AG10803 (cell line): ENCODE data around the gene SMYD5.

ENCODE experiments used
- DNase-seq: peaks from one replicate; pipeline ENCODE4 v3.0.0; 2010; ENCODE audit warnings: low read depth
- H3K4me3 ChIP-seq: 2 replicates; pipeline ENCODE4 v1.5.1; 2011; ENCODE audit warnings: mild to moderate bottlenecking, low read length, control low read depth
- TF ChIP-seq, protein P1 (sequence below): conservative IDR thresholded peaks from 2 replicates; pipeline ENCODE4 v1.5.1; 2011; ENCODE audit warnings: mild to moderate bottlenecking, low read length, control low read depth, inconsistent platforms

SMYD5 gene

DNA sequence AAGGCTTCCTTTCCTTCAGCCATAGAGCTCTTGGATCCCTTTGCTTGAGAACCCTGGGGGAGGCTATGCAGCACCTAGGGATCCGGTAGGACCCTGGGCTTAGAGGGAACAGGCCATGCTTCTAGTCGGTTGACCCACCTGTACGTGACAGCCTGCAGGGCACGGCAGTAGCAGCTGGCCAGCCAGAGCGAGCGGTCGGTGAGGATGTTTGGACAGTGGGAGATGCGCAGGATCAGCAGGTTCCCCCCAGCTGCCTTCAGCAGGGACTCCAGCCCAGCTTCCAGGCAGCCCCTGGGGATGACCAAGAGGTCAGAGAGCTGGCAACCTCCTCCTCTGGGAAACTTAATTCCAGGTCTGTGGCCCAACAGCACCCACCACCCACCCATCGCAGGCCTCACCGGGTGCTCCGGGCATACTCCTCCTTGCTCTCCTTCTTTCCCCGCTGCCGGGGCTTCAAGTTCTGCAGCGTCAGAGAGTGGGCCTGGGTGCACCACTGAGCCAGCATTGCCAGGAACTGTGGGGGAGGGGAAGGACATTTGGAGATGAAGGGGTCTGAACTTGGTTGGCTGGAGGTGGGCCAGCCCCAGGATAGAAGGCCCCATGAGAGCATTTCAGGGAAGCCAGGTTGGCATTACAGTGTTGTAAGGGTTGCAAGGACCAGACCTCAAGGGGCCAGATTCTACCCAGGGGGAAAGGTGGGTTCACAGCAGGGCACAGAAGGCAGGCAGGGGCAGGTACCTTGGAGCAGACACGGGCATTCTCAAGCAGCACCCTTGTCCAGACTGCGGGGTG lies 49.7 kb downstream of the SMYD5 start:
- no peak overlapping the region for H3K4me3 ChIP-seq
- no peak for DNase-seq
- TF ChIP-seq, protein P1, sequence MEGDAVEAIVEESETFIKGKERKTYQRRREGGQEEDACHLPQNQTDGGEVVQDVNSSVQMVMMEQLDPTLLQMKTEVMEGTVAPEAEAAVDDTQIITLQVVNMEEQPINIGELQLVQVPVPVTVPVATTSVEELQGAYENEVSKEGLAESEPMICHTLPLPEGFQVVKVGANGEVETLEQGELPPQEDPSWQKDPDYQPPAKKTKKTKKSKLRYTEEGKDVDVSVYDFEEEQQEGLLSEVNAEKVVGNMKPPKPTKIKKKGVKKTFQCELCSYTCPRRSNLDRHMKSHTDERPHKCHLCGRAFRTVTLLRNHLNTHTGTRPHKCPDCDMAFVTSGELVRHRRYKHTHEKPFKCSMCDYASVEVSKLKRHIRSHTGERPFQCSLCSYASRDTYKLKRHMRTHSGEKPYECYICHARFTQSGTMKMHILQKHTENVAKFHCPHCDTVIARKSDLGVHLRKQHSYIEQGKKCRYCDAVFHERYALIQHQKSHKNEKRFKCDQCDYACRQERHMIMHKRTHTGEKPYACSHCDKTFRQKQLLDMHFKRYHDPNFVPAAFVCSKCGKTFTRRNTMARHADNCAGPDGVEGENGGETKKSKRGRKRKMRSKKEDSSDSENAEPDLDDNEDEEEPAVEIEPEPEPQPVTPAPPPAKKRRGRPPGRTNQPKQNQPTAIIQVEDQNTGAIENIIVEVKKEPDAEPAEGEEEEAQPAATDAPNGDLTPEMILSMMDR: no peak

DNA sequence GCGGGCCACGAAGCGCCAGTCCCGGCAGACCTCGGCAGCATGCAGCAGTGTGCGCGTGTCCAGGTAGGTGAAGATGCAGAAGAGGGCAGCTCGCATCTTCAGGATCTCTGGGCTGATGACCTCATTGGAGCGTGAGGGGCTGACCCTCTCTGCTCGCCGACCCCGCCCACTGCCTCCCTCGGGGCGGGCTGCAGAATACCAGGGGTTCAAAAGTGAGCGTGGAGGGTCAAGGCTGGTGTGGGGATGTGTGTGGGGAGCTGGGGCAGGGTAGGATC lies 50.2 kb downstream of the SMYD5 start:
- TF ChIP-seq, protein P1: no peak
- no peak overlapping the region for H3K4me3 ChIP-seq
- no peak for DNase-seq

DNA sequence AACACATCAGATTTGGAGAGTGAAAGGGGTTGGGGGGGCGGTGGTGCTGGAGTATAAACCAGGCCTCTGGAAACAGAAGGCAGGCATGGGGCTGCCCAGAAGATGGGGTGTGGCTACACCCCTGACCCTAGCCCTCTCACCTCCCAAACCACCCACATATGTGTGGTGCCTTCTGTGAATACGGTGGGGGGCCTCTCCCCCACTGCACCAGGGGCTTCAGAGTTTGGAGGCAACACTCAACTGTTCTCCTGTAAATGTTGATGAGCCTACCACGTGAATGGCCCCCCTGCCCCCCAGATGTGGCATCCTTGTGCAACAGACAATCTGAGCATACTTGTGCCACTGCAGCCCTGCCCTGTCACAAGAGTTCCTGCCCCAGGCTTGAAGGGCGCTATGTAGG lies 50.7 kb downstream of the SMYD5 start:
- TF ChIP-seq, protein P1: no peak
- no peak for DNase-seq
- H3K4me3 ChIP-seq: no peak overlapping the region

DNA sequence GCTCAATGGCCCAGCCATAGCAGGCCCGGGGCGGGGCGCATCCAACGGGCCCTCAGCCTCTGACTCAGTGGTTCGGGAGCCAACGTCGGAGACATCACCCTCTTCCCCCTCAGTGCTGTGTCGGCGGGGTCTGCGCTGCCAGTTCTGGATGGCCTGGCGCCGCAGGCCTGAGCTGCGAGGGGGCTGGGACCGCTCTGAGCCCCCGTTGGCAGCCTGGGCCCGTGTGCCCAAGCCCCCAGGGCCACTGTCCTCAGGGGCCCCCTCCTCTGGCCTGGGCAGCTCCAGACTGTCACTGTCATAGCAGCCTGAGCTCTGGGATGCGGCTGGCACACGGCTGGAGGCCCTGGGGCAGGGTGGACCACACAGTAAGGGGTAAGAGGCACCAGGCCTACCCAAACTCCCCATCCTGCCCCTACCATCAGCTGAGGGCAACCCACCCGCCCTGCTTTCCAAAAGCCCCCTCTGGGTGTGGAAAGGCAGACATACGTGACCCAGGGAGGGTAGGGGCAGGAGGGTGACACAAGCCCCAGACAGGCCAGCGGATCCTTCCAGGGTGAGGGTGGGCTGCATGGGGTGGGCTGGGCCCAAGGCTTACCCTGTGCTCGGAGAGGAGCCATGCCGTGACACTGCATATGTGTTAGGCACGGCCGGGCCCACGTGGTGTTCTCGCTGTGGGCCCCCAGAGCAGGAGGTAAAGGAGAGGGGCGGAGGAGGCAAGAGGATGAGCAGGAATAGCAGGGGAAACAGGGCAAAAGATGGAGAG lies 51.4 kb downstream of the SMYD5 start:
- TF ChIP-seq, protein P1: no peak
- DNase-seq: no peak
- H3K4me3 ChIP-seq: no peak overlapping the region

DNA sequence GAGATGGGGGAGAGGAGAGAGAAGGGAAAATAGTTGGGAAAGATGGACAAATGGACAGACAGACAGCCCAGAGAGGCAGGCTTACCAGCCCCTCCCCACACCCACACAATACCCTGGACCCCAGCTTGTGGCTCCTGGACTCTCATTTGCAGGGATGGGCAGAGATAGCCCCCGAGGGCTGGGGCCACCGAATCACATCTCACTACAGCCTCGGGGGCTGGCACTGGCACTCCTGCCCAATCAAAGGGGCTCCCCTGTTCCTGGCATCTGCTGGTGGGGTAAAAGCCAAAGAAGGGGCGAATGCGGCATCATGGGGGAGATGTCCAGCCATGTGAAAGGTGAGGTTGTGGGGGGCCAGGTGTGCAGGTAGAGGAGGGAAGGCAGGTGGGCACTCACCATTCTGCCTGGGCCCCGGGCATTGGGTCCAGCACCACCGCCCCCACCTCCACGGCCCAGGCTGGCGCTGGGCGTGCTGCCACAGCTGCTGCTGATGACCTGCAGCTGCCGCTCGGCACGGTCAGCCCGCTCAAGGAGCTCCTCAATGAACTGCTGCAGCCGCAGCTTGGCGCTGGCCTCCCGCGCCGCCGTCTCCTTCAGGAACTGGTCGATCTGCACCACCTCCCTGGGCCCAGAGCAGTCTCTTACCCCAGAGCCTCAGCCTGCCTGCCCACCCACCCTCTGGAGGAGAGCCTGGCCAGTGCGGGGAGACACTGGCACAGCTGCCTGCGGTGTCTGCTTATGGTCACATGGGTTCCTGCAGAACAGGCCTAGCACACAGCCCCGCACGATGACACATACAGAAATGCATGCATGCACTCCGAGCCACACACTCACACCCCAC lies 52.2 kb downstream of the SMYD5 start:
- no peak for DNase-seq
- TF ChIP-seq, protein P1: no peak
- no peak overlapping the region for H3K4me3 ChIP-seq

DNA sequence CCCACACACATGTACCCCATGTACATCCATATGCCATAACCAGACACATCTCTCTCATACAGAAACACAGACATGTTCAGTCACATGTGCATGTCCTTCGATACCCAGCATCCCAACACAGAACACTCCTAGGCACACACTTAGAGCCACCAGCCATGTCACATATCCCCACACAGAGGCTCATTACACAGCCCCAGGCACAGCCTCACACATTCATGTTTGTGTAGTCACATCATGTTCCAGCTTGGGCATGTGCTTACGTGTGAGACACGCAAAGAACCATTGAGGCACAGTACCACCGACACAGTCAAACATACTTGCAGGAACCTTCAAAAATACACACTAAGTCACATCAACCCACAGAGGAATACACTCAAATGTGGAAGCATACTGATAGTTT lies 53.0 kb downstream of the SMYD5 start:
- DNase-seq: no peak
- TF ChIP-seq, protein P1: no peak
- no peak overlapping the region for H3K4me3 ChIP-seq
